ENCODE measurements around the gene RDH12. TPM values are rescaled to one million over a fixed set of nuclear protein-coding genes. Genes with fewer than 3 reads are reported as not detected.

The RDH12 gene
- total RNA-seq, 2 experiments from 2014 or later: not detected

- Mint-ChIP-seq H3K4me3 (no peak overlapping the region), H3K4me1 (ENCODE audit: low read depth) (peaks cover 36% of the 10 kb centered on the region), H3K27me3 (no peaks in the 10 kb centered on the region), H3K36me3 (ENCODE audit: low read depth) (peaks cover 57% of the 10 kb centered on the region), H3K27ac (peak overlapping the region; percentile 52), H3K9me3 (no peaks in the 10 kb centered on the region)
- ATAC-seq: no peak
- ChIA-PET CTCF (interaction anchor here (0.5 to 1.2 kb wide), 2 partner anchors 19 to 24 kb away, joined by 3 read pairs; no protein-coding TSS in a partner anchor), POLR2A (interaction anchor here (0.8 to 1.0 kb wide), 2 partner anchors 12 to 14 kb away, joined by 4 to 6 read pairs; partner anchors contain the start of gene RDH11)
- intact Hi-C loops (cut with micrococcal nuclease): no loop called here
- no peak for TF ChIP-seq CTCF (IDR thresholded peaks at IDR 0.05)
- no peak for DNase-seq
These were observed 20.7 kb upstream of the RDH12 start for GRCh38 chr14:67680941-67681340.

- Mint-ChIP-seq H3K36me3 (ENCODE audit: low read depth) (peaks cover 66% of the 10 kb centered on the region), H3K27ac (peak overlapping the region; percentile 17), H3K4me1 (ENCODE audit: low read depth) (peaks cover 40% of the 10 kb centered on the region), H3K4me3 (no peak overlapping the region), H3K27me3 (no peaks in the 10 kb centered on the region), H3K9me3 (no peaks in the 10 kb centered on the region)
- no peak for TF ChIP-seq CTCF (IDR thresholded peaks at IDR 0.05)
- POLR2A ChIA-PET: interaction anchor here (2.7 kb wide), 1 partner anchor 11 kb away, joined by 8 read pairs; the partner anchor contains the start of gene RDH11
- CTCF ChIA-PET: interaction anchor here (1.0 to 1.3 kb wide), 3 partner anchors 21 to 65 kb away, joined by 3 to 6 read pairs (median 3); partner anchors contain the start of gene ARG2
- DNase-seq (no peak), ATAC-seq (no peak)
- intact Hi-C loops (cut with micrococcal nuclease): no loop called here
These were observed 17.8 kb upstream of the RDH12 start for GRCh38 chr14:67683842-67684241.

- H3K4me3 Mint-ChIP-seq: no peak overlapping the region
- intact Hi-C loops (cut with micrococcal nuclease): no loop called here
- DNase-seq (no peak), ATAC-seq (no peak)
- no peak for TF ChIP-seq CTCF (IDR thresholded peaks at IDR 0.05)
- POLR2A ChIA-PET: no interaction called here
- H3K36me3 Mint-ChIP-seq (ENCODE audit: low read depth): peaks cover 73% of the 10 kb centered on the region
- CTCF ChIA-PET: interaction anchor here (0.5 kb wide), 1 partner anchor 124 kb away, joined by 3 read pairs; no protein-coding TSS in a partner anchor
- H3K4me1 Mint-ChIP-seq (ENCODE audit: low read depth): peaks cover 34% of the 10 kb centered on the region
- no peaks in the 10 kb centered on the region for H3K27me3 Mint-ChIP-seq
- peak overlapping the region; percentile 26 for H3K27ac Mint-ChIP-seq
- no peaks in the 10 kb centered on the region for H3K9me3 Mint-ChIP-seq
These were observed 11.7 kb upstream of the RDH12 start for GRCh38 chr14:67690011-67690410.

- H3K4me3 Mint-ChIP-seq: peak overlapping the region; percentile 85
- POLR2A ChIA-PET: interaction anchor here (0.6 to 4.5 kb wide), 9 partner anchors 12 to 1186 kb away, joined by 3 to 30 read pairs (median 4); partner anchors contain the start of gene VTI1B
- ATAC-seq (peak; percentile 90), DNase-seq (peak; percentile 94)
- peaks cover 28% of the 10 kb centered on the region for H3K4me1 Mint-ChIP-seq (ENCODE audit: low read depth)
- intact Hi-C loops (cut with micrococcal nuclease): no loop called here
- peaks cover 31% of the 10 kb centered on the region for H3K36me3 Mint-ChIP-seq (ENCODE audit: low read depth)
- no peak for TF ChIP-seq CTCF (IDR thresholded peaks at IDR 0.05)
- no peaks in the 10 kb centered on the region for H3K9me3 Mint-ChIP-seq
- H3K27me3 Mint-ChIP-seq: no peaks in the 10 kb centered on the region
- H3K27ac Mint-ChIP-seq: peak overlapping the region; percentile 95
- CTCF ChIA-PET: interaction anchor here (1.1 to 3.6 kb wide), 5 partner anchors 9 to 95 kb away, joined by 3 to 23 read pairs (median 5); partner anchors contain the start of genes ARG2 and PIGH
These were observed 6.8 kb upstream of the RDH12 start for GRCh38 chr14:67694791-67695393.

GRCh38 chr14:67695394-67695949 lies 6.2 kb upstream of the RDH12 start, which contains the start of gene RDH11:
TSS of gene RDH11 (minus strand) at chr14:67695764. CDS start at chr14:67695703, 61 bp downstream.
- ATAC-seq (peak; percentile 89), DNase-seq (peak; percentile 90)
- intact Hi-C loops (cut with micrococcal nuclease): no loop called here
- H3K27ac Mint-ChIP-seq: peak within 1 kb of the TSS; percentile 95
- POLR2A ChIA-PET: interaction anchor here (0.6 to 4.5 kb wide), 9 partner anchors 12 to 1187 kb away, joined by 3 to 30 read pairs (median 4); partner anchors contain the start of genes RAD51B and VTI1B
- peak within 1 kb of the TSS; percentile 85 for H3K4me3 Mint-ChIP-seq
- no peak for TF ChIP-seq CTCF (IDR thresholded peaks at IDR 0.05)
- H3K9me3 Mint-ChIP-seq: no peaks in the 10 kb centered on the region
- peaks cover 25% of the 10 kb centered on the region for H3K36me3 Mint-ChIP-seq (ENCODE audit: low read depth)
- H3K4me1 Mint-ChIP-seq (ENCODE audit: low read depth): peaks cover 24% of the 10 kb centered on the region
- CTCF ChIA-PET: interaction anchor here (1.1 to 3.6 kb wide), 4 partner anchors 9 to 95 kb away, joined by 3 to 23 read pairs (median 12); partner anchors contain the start of genes ARG2 and PIGH
- no peaks in the 10 kb centered on the region for H3K27me3 Mint-ChIP-seq

Measured in activated CD8-positive, alpha-beta T cell treated with anti-CD3 and anti-CD28 coated beads for 36 hours (primary cell).